Measurements from ENCODE around the gene FAM228B. TPM values are rescaled to one million over a fixed set of nuclear protein-coding genes. Genes with fewer than 3 reads are reported as not detected.

Gene FAM228B
- 1 to 10 TPM; 3.0 to 6.7 (median 4.3) TPM for total RNA-seq

- intact Hi-C loops (cut with DNase I; ENCODE audit: low total_unique reads) = loop anchor here (2.0 kb wide), 3 partner anchors 39 to 77 kb away; partner anchors contain the start of genes SF3B6, TP53I3 and WDCP
- Histone ChIP-seq H3K4me3 (peak within 1 kb of the TSS; percentile 80 to 94 (median 84)), H3K27ac (peak within 1 kb of the TSS; percentile 86 to 93 (median 91)), H3K27me3 (no peaks in the 10 kb centered on the region), H3K9me3 (no peaks in the 10 kb centered on the region), H3K4me1 (peaks cover 11 to 17% of the 10 kb centered on the region in 2 donors), H3K36me3 (no peaks in the 10 kb centered on the region)
- ATAC-seq = peak; percentile 93
- TF ChIP-seq CTCF (IDR thresholded peaks at IDR 0.05 in 4 of 5, conservative IDR thresholded peaks at IDR 0.05 in 1 of 5) (no peak), POLR2A (IDR thresholded peaks at IDR 0.05) (peak; percentile 84 to 88)
- in situ Hi-C loops (cut with MboI; ENCODE audit: low sequenced_read_pairs in 4 of 4) = loop anchor here in 1 of 4 donors (10.0 kb wide), 1 partner anchor 79 kb away; the partner anchor contains the start of genes FKBP1B and WDCP
- DNase-seq = peak; percentile 85 to 88
These were observed at the start of gene FAM228B, which contains the start of gene PFN4 for GRCh38 chr2:24123195-24123921. TSS of gene FAM228B (plus strand) at chr2:24123469. CDS start at chr2:24124362, 893 bp downstream. TSS of gene PFN4 (minus strand) at chr2:24123334. CDS start at chr2:24122535, 799 bp downstream.

GRCh38 chr2:24073816-24074215 is 49.5 kb upstream of the FAM228B start:
- intact Hi-C loops (cut with DNase I; ENCODE audit: low total_unique reads) = no loop called here
- no peak for ATAC-seq
- Histone ChIP-seq H3K27ac (no peak overlapping the region), H3K27me3 (no peaks in the 10 kb centered on the region), H3K4me3 (no peak overlapping the region), H3K36me3 (peaks cover 0 to 16% of the 10 kb centered on the region in 2 donors), H3K4me1 (peaks cover 21 to 22% of the 10 kb centered on the region in 2 donors), H3K9me3 (no peaks in the 10 kb centered on the region)
- TF ChIP-seq CTCF (IDR thresholded peaks at IDR 0.05 in 4 of 5, conservative IDR thresholded peaks at IDR 0.05 in 1 of 5) = no peak
- TF ChIP-seq POLR2A (IDR thresholded peaks at IDR 0.05) = no peak
- in situ Hi-C loops (cut with MboI; ENCODE audit: low sequenced_read_pairs in 4 of 4) = loop anchor here in 1 of 4 donors (10.0 kb wide), 1 partner anchor 139 kb away; no protein-coding TSS in a partner anchor
- no peak for DNase-seq

GRCh38 chr2:24075259-24075658 is 48.0 kb upstream of the FAM228B start:
- in situ Hi-C loops (cut with MboI; ENCODE audit: low sequenced_read_pairs in 4 of 4) = loop anchor here in 2 of 4 donors (5.0 to 25.0 kb wide), 3 partner anchors 140 to 238 kb away; partner anchors contain the start of gene ATAD2B (in 1 of the 2)
- ATAC-seq = no peak
- H3K36me3 ChIP-seq = peaks cover 0 to 12% of the 10 kb centered on the region in 2 donors

More at GRCh38 chr2:24075259-24075658, 48.0 kb upstream of the FAM228B start:
- Histone ChIP-seq H3K27me3 (no peaks in the 10 kb centered on the region), H3K4me3 (peak overlapping the region; percentile 80 to 92 (median 84)), H3K27ac (peak overlapping the region; percentile 84 to 90 (median 87)), H3K4me1 (peaks cover 21 to 22% of the 10 kb centered on the region in 2 donors), H3K9me3 (no peaks in the 10 kb centered on the region)
- intact Hi-C loops (cut with DNase I; ENCODE audit: low total_unique reads) = no loop called here
- no peak for DNase-seq
- no peak for TF ChIP-seq POLR2A (IDR thresholded peaks at IDR 0.05)
- no peak for TF ChIP-seq CTCF (IDR thresholded peaks at IDR 0.05 in 4 of 5, conservative IDR thresholded peaks at IDR 0.05 in 1 of 5)

All from gastrocnemius medialis (tissue), 4 donors.